ENCODE data around the gene AJM1.

- TF ChIP-seq, protein P1, sequence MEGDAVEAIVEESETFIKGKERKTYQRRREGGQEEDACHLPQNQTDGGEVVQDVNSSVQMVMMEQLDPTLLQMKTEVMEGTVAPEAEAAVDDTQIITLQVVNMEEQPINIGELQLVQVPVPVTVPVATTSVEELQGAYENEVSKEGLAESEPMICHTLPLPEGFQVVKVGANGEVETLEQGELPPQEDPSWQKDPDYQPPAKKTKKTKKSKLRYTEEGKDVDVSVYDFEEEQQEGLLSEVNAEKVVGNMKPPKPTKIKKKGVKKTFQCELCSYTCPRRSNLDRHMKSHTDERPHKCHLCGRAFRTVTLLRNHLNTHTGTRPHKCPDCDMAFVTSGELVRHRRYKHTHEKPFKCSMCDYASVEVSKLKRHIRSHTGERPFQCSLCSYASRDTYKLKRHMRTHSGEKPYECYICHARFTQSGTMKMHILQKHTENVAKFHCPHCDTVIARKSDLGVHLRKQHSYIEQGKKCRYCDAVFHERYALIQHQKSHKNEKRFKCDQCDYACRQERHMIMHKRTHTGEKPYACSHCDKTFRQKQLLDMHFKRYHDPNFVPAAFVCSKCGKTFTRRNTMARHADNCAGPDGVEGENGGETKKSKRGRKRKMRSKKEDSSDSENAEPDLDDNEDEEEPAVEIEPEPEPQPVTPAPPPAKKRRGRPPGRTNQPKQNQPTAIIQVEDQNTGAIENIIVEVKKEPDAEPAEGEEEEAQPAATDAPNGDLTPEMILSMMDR (IDR thresholded peaks at IDR 0.05; ENCODE audit: insufficient read depth, low read length): no peak
- TF ChIP-seq POLR2AphosphoS5 (IDR thresholded peaks at IDR 0.05; ENCODE audit: low read depth) (no peak), SPI1 (IDR thresholded peaks at IDR 0.05; ENCODE audit: borderline replicate concordance, low read depth) (no peak), GABPA (IDR thresholded peaks at IDR 0.05; ENCODE audit: low read depth) (no peak)
Measured at GRCh38 chr9:136838314-136839228, 3.7 kb upstream of the AJM1 start.
